ENCODE data around the gene SPINK7. TPM values are rescaled to one million over a fixed set of nuclear protein-coding genes. Genes with fewer than 3 reads are reported as not detected.

Gene SPINK7
- polyA plus RNA-seq, 1 of the 3 experiments (the other 2 are of a cell fraction) = not detected

DNA sequence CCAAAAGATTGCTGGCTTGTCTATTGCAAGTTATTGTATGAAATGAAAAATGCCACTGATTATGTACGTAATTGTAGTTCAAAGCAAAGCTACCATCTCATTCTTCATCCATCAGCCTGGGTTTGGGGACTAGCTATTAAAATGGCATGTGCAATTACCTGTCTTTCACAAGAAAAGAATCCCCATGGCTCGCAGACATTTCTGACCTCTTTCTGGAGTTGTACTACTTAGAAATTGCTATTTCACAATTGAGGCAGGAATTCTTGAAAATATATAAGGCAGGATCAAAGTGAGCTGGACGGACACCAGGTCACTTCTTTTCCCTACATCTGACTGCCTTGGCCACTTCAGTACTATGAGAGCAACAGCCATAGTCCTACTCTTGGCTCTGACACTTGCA lies 23.0 kb downstream of the SPINK7 start, which contains the start of gene SPINK9:
SPINK9 (plus strand) TSS at position 301 of the 400 bp plus-strand sequence; CDS start at position 356, 55 bp downstream.
- Histone ChIP-seq H3K4me3 (ENCODE audit: low read depth in 2 of 2, low read length in 1 of 2) (no peak within 1 kb of the TSS), H3F3A (replicated peaks; ENCODE audit: insufficient read depth) (no peaks in the 10 kb centered on the region), H3K9me2 (no peaks in the 10 kb centered on the region), H3K27me3 (ENCODE audit: insufficient read depth) (no peaks in the 10 kb centered on the region), H3K9ac (no peak within 1 kb of the TSS), H3K27ac (ENCODE audit: low read depth in 2 of 2, low read length in 1 of 2) (no peak within 1 kb of the TSS), H3K4me2 (no peak within 1 kb of the TSS), H3K4me1 (ENCODE audit: control insufficient read depth in 1 of 2, insufficient read depth in 2 of 2, low read depth in 1 of 2, low read length in 1 of 2) (no peaks in the 10 kb centered on the region), H4K20me1 (ENCODE audit: insufficient read depth) (no peaks in the 10 kb centered on the region), H3K9me3 (no peaks in the 10 kb centered on the region), H3K79me2 (ENCODE audit: insufficient read depth) (no peaks in the 10 kb centered on the region), H3K36me3 (replicated peaks in 1 of 2; ENCODE audit: control insufficient read depth in 1 of 2, insufficient read depth in 2 of 2, low read length in 1 of 2) (no peaks in the 10 kb centered on the region), H2AFZ (ENCODE audit: low read depth) (no peak within 1 kb of the TSS)
- POLR2A ChIA-PET = no interaction called here
- DNase-seq = no peak
- 19% methylated on average over 3 of the region's 3 CpGs for WGBS (ENCODE audit: low lambda C conversion rate)
- no peak for TF ChIP-seq RFX5 (IDR thresholded peaks at IDR 0.05; ENCODE audit: low read length)
- TF ChIP-seq, protein P1, sequence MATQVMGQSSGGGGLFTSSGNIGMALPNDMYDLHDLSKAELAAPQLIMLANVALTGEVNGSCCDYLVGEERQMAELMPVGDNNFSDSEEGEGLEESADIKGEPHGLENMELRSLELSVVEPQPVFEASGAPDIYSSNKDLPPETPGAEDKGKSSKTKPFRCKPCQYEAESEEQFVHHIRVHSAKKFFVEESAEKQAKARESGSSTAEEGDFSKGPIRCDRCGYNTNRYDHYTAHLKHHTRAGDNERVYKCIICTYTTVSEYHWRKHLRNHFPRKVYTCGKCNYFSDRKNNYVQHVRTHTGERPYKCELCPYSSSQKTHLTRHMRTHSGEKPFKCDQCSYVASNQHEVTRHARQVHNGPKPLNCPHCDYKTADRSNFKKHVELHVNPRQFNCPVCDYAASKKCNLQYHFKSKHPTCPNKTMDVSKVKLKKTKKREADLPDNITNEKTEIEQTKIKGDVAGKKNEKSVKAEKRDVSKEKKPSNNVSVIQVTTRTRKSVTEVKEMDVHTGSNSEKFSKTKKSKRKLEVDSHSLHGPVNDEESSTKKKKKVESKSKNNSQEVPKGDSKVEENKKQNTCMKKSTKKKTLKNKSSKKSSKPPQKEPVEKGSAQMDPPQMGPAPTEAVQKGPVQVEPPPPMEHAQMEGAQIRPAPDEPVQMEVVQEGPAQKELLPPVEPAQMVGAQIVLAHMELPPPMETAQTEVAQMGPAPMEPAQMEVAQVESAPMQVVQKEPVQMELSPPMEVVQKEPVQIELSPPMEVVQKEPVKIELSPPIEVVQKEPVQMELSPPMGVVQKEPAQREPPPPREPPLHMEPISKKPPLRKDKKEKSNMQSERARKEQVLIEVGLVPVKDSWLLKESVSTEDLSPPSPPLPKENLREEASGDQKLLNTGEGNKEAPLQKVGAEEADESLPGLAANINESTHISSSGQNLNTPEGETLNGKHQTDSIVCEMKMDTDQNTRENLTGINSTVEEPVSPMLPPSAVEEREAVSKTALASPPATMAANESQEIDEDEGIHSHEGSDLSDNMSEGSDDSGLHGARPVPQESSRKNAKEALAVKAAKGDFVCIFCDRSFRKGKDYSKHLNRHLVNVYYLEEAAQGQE (IDR thresholded peaks at IDR 0.05; ENCODE audit: low read depth, low read length) = no peak
- TF ChIP-seq, protein P2, sequence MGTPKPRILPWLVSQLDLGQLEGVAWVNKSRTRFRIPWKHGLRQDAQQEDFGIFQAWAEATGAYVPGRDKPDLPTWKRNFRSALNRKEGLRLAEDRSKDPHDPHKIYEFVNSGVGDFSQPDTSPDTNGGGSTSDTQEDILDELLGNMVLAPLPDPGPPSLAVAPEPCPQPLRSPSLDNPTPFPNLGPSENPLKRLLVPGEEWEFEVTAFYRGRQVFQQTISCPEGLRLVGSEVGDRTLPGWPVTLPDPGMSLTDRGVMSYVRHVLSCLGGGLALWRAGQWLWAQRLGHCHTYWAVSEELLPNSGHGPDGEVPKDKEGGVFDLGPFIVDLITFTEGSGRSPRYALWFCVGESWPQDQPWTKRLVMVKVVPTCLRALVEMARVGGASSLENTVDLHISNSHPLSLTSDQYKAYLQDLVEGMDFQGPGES (IDR thresholded peaks at IDR 0.05; ENCODE audit: low read depth, low read length) = no peak
- TF ChIP-seq USF1 (IDR thresholded peaks at IDR 0.05; ENCODE audit: borderline replicate concordance, low read depth) = no peak
- TF ChIP-seq TEAD4 (IDR thresholded peaks at IDR 0.05; ENCODE audit: borderline replicate concordance, insufficient read depth) = no peak
- TF ChIP-seq TAF1 (IDR thresholded peaks at IDR 0.05; ENCODE audit: borderline replicate concordance, low read depth, low read length) = no peak
- TF ChIP-seq NRF1 (IDR thresholded peaks at IDR 0.05; ENCODE audit: low read depth, low read length) = no peak
- CTCF ChIA-PET = interaction anchor here (0.9 kb wide), 1 partner anchor 779 kb away, joined by 3 read pairs; no protein-coding TSS in a partner anchor

GRCh38 chr5:148336704-148337435 lies 24.6 kb downstream of the SPINK7 start:
- no peak for TF ChIP-seq FOXJ3 (CRISPR knock-in tag; IDR thresholded peaks at IDR 0.05)
- no peak for TF ChIP-seq TAF1 (IDR thresholded peaks at IDR 0.05; ENCODE audit: borderline replicate concordance, low read depth, low read length)
- TF ChIP-seq GATA2 (CRISPR knock-in tag; IDR thresholded peaks at IDR 0.05) = no peak
- TF ChIP-seq FOSL2 (IDR thresholded peaks at IDR 0.05; ENCODE audit: borderline replicate concordance, low read depth) = no peak
- TF ChIP-seq TEAD4 (IDR thresholded peaks at IDR 0.05; ENCODE audit: borderline replicate concordance, insufficient read depth) = no peak
- TF ChIP-seq NRF1 (IDR thresholded peaks at IDR 0.05; ENCODE audit: low read depth, low read length) = no peak
- TF ChIP-seq EZH2phosphoT487 (IDR thresholded peaks at IDR 0.05; ENCODE audit: borderline replicate concordance, low read depth) = no peak
- TF ChIP-seq RFX5 (IDR thresholded peaks at IDR 0.05; ENCODE audit: low read length) = no peak
- TF ChIP-seq MEF2A (IDR thresholded peaks at IDR 0.05; ENCODE audit: borderline replicate concordance, low read depth) = no peak
- TF ChIP-seq SIN3A (IDR thresholded peaks at IDR 0.05; ENCODE audit: borderline replicate concordance, low read depth, low read length) = no peak
- 55% methylated on average over 3 of the region's 3 CpGs for WGBS (ENCODE audit: low lambda C conversion rate)
- Histone ChIP-seq H3K9ac (no peak overlapping the region), H3K9me2 (no peaks in the 10 kb centered on the region), H3K27ac (ENCODE audit: low read depth in 2 of 2, low read length in 1 of 2) (no peak overlapping the region), H3K4me3 (ENCODE audit: low read depth in 2 of 2, low read length in 1 of 2) (no peak overlapping the region), H3K4me1 (ENCODE audit: control insufficient read depth in 1 of 2, insufficient read depth in 2 of 2, low read depth in 1 of 2, low read length in 1 of 2) (no peaks in the 10 kb centered on the region), H3F3A (replicated peaks; ENCODE audit: insufficient read depth) (no peaks in the 10 kb centered on the region), H3K79me2 (ENCODE audit: insufficient read depth) (no peaks in the 10 kb centered on the region), H3K9me3 (no peaks in the 10 kb centered on the region), H3K36me3 (replicated peaks in 1 of 2; ENCODE audit: control insufficient read depth in 1 of 2, insufficient read depth in 2 of 2, low read length in 1 of 2) (no peaks in the 10 kb centered on the region), H4K20me1 (ENCODE audit: insufficient read depth) (no peaks in the 10 kb centered on the region), H2AFZ (ENCODE audit: low read depth) (no peak overlapping the region), H3K27me3 (ENCODE audit: insufficient read depth) (no peaks in the 10 kb centered on the region), H3K4me2 (no peak overlapping the region)
- ChIA-PET CTCF (interaction anchor here (0.6 to 0.9 kb wide), 2 partner anchors 9 to 18 kb away, joined by 3 read pairs; no protein-coding TSS in a partner anchor), POLR2A (no interaction called here)
- no peak for DNase-seq
